ENCODE results near the gene POLR3C. TPM values are rescaled to one million over a fixed set of nuclear protein-coding genes. Genes with fewer than 3 reads are reported as not detected.

The POLR3C gene
- total RNA-seq, 1 experiment from 2014 or later, result 35.1 TPM

DNA sequence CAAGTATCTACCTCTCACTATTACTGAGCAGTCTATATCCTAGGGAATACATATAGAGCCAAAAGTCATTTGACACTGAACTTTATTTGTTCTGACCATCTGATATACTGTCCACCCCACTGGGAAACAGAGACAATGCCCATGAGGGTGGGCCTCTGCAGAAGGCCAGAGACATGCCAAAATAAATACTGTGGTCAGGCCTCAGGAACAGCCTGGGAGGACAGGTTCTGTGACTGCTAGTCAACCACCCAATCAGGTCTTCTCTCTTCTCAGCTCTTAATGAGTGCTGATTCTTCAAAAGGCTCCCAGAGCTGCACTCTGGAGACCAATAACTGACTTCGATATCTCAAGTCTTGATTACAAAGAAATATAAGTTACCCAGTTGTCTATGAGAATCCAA, 67.1 kb downstream of the POLR3C start:
- intact Hi-C loops (cut with micrococcal nuclease; ENCODE audit: unreplicated experiment), result loop anchor here (5.0 kb wide), 2 partner anchors 71 to 121 kb away; partner anchors contain the start of genes ANKRD34A and POLR3GL
- Histone ChIP-seq H3K27me3 (ENCODE audit: control insufficient read depth, insufficient read depth, low read length) (no peaks in the 10 kb centered on the region), H3K27ac (ENCODE audit: low read length) (peak overlapping the region; percentile 89), H3K9me3 (ENCODE audit: control insufficient read depth, insufficient read depth, low read depth, low read length) (no peaks in the 10 kb centered on the region), H3K4me1 (ENCODE audit: control insufficient read depth, insufficient read depth, low read length) (peaks cover 25% of the 10 kb centered on the region), H3K4me3 (ENCODE audit: low read depth in 2 of 2, low read length in 2 of 2) (no peak overlapping the region), H3K36me3 (ENCODE audit: control insufficient read depth, insufficient read depth, low read length) (no peaks in the 10 kb centered on the region)
- in situ Hi-C loops (cut with HindIII; ENCODE audit: low pct_unique_long_range_greater_than_20kb, low sequenced_read_pairs), result no loop called here
- ChIA-PET CTCF (interaction anchor here (0.7 to 1.7 kb wide), 8 partner anchors 11 to 145 kb away, joined by 3 to 15 read pairs (median 4); partner anchors contain the start of genes ANKRD34A, ITGA10, NUDT17 and POLR3GL), POLR2A (interaction anchor here (0.6 kb wide), 1 partner anchor 28 kb away, joined by 3 read pairs; the partner anchor contains the start of gene PEX11B)
- DNase-seq (ENCODE audit: low read depth, low spot score) (no peak), ATAC-seq (no peak)
- BruUV-seq (replicated peaks), result no TSS peak
- TF ChIP-seq, protein P1, sequence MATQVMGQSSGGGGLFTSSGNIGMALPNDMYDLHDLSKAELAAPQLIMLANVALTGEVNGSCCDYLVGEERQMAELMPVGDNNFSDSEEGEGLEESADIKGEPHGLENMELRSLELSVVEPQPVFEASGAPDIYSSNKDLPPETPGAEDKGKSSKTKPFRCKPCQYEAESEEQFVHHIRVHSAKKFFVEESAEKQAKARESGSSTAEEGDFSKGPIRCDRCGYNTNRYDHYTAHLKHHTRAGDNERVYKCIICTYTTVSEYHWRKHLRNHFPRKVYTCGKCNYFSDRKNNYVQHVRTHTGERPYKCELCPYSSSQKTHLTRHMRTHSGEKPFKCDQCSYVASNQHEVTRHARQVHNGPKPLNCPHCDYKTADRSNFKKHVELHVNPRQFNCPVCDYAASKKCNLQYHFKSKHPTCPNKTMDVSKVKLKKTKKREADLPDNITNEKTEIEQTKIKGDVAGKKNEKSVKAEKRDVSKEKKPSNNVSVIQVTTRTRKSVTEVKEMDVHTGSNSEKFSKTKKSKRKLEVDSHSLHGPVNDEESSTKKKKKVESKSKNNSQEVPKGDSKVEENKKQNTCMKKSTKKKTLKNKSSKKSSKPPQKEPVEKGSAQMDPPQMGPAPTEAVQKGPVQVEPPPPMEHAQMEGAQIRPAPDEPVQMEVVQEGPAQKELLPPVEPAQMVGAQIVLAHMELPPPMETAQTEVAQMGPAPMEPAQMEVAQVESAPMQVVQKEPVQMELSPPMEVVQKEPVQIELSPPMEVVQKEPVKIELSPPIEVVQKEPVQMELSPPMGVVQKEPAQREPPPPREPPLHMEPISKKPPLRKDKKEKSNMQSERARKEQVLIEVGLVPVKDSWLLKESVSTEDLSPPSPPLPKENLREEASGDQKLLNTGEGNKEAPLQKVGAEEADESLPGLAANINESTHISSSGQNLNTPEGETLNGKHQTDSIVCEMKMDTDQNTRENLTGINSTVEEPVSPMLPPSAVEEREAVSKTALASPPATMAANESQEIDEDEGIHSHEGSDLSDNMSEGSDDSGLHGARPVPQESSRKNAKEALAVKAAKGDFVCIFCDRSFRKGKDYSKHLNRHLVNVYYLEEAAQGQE (IDR thresholded peaks at IDR 0.05; ENCODE audit: insufficient read depth in 1 of 2, low read depth in 2 of 2, low read length in 1 of 2), result no peak
- no peak for TF ChIP-seq SIN3A (IDR thresholded peaks at IDR 0.05; ENCODE audit: borderline replicate concordance, insufficient read depth, low read depth, low read length)

DNA sequence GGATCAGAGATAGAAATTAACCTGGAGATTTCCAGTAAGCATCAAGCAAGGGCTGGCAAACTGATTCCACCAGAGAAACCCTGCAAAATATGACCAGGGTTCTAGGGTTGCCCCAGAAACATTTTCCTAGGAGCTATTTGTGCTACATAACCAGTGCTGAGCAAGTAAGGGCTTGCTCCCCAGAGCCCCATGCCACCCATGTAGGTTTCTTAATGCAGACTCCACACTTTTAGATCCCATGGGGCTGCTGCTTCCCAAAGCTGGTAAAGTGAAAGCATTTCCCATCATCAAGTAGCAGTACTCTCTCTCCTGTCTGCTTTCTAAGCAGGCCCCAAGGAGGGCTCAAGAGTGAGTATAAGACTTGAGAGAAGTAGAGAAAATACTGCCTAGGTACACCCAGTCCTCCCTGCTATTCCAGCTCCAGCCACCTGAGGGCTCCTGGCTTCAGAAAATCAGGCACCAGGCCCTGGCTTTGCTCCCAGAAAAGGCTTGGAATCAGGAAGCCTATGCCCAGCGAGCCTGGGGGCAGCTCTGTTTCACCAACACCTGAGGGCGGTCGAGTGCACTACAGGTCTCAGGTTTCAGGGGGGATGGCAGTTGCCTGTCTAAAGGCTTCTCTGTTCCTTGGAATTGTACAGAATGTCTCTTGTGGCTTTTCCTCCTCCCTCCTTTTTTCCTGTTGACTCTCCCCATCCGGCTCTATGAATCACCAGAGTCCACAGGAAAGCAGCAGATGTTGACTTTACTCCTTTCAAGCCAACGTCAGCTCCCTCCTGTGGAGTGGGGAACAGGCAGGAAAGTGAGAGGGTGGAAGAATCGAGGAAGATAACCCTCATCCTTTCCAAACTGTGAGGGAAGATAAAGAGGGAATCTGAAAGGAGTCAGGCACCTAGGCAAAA, 67.8 kb downstream of the POLR3C start:
- BruUV-seq (replicated peaks), result no TSS peak
- intact Hi-C loops (cut with micrococcal nuclease; ENCODE audit: unreplicated experiment) (loop anchor here (5.0 kb wide), 2 partner anchors 70 to 120 kb away; partner anchors contain the start of genes ANKRD34A and POLR3GL), in situ Hi-C loops (cut with HindIII; ENCODE audit: low pct_unique_long_range_greater_than_20kb, low sequenced_read_pairs) (no loop called here)
- CTCF ChIA-PET, result interaction anchor here (0.7 to 1.9 kb wide), 13 partner anchors 11 to 144 kb away, joined by 3 to 15 read pairs (median 4); partner anchors contain the start of genes ANKRD34A, ITGA10, LIX1L and NUDT17
- Histone ChIP-seq H3K4me1 (ENCODE audit: control insufficient read depth, insufficient read depth, low read length) (peaks cover 25% of the 10 kb centered on the region), H3K27ac (ENCODE audit: low read length) (peak overlapping the region; percentile 89), H3K4me3 (ENCODE audit: low read depth in 2 of 2, low read length in 2 of 2) (peak overlapping the region; percentile 5 to 17; a peak in 3 of 4 replicates), H3K36me3 (ENCODE audit: control insufficient read depth, insufficient read depth, low read length) (no peaks in the 10 kb centered on the region), H3K9me3 (ENCODE audit: control insufficient read depth, insufficient read depth, low read depth, low read length) (no peaks in the 10 kb centered on the region), H3K27me3 (ENCODE audit: control insufficient read depth, insufficient read depth, low read length) (no peaks in the 10 kb centered on the region)
- POLR2A ChIA-PET, result interaction anchor here (0.6 to 1.2 kb wide), 4 partner anchors 13 to 65 kb away, joined by 3 to 15 read pairs (median 3); partner anchors contain the start of gene PEX11B
- ATAC-seq (peak; percentile 97), DNase-seq (ENCODE audit: low read depth, low spot score) (peak; percentile 97)
- TF ChIP-seq SIN3A (IDR thresholded peaks at IDR 0.05; ENCODE audit: borderline replicate concordance, insufficient read depth, low read depth, low read length) (no peak), POLR2AphosphoS5 (IDR thresholded peaks at IDR 0.05; ENCODE audit: low read depth, low read length) (peak; percentile 67), TCF7L2 (IDR thresholded peaks at IDR 0.05; ENCODE audit: low read depth, low read length) (peak; percentile 37; the same call in 1 of the 2 replicates)
- TF ChIP-seq, protein P2, sequence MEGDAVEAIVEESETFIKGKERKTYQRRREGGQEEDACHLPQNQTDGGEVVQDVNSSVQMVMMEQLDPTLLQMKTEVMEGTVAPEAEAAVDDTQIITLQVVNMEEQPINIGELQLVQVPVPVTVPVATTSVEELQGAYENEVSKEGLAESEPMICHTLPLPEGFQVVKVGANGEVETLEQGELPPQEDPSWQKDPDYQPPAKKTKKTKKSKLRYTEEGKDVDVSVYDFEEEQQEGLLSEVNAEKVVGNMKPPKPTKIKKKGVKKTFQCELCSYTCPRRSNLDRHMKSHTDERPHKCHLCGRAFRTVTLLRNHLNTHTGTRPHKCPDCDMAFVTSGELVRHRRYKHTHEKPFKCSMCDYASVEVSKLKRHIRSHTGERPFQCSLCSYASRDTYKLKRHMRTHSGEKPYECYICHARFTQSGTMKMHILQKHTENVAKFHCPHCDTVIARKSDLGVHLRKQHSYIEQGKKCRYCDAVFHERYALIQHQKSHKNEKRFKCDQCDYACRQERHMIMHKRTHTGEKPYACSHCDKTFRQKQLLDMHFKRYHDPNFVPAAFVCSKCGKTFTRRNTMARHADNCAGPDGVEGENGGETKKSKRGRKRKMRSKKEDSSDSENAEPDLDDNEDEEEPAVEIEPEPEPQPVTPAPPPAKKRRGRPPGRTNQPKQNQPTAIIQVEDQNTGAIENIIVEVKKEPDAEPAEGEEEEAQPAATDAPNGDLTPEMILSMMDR (IDR thresholded peaks at IDR 0.05), result peak; percentile 99
- TF ChIP-seq, protein P1 (IDR thresholded peaks at IDR 0.05; ENCODE audit: insufficient read depth in 1 of 2, low read depth in 2 of 2, low read length in 1 of 2), result no peak
